ENCODE data around the gene ERBB4.

The ERBB4 gene

GRCh38 chr2:212001325-212001724, 537.3 kb downstream of the ERBB4 start:
- H3K4me1 ChIP-seq, result no peaks in the 10 kb centered on the region
- H3K4me3 ChIP-seq, result no peak overlapping the region
- H3K9me3 ChIP-seq, result no peaks in the 10 kb centered on the region
- no peaks in the 10 kb centered on the region for H3K27me3 ChIP-seq (ENCODE audit: low read depth)
- in situ Hi-C loops (cut with MboI; ENCODE audit: low sequenced_read_pairs), result no loop called here
- H3K36me3 ChIP-seq (replicated peaks), result no peaks in the 10 kb centered on the region
- peak in 1 of 2 experiments; percentile 19 for DNase-seq (ENCODE audit: low spot score in 2 of 2)

GRCh38 chr2:211996857-211997256, 541.7 kb downstream of the ERBB4 start:
- H3K9me3 ChIP-seq, result no peaks in the 10 kb centered on the region
- no peaks in the 10 kb centered on the region for H3K4me1 ChIP-seq
- in situ Hi-C loops (cut with MboI; ENCODE audit: low sequenced_read_pairs), result no loop called here
- no peaks in the 10 kb centered on the region for H3K36me3 ChIP-seq (replicated peaks)
- no peaks in the 10 kb centered on the region for H3K27me3 ChIP-seq (ENCODE audit: low read depth)
- DNase-seq (ENCODE audit: low spot score in 2 of 2), result no peak
- no peak overlapping the region for H3K4me3 ChIP-seq

- no peak overlapping the region for H3K4me3 ChIP-seq
- in situ Hi-C loops (cut with MboI; ENCODE audit: low sequenced_read_pairs), result no loop called here
- no peak for DNase-seq (ENCODE audit: low spot score in 2 of 2)
- no peaks in the 10 kb centered on the region for H3K27me3 ChIP-seq (ENCODE audit: low read depth)
- no peaks in the 10 kb centered on the region for H3K9me3 ChIP-seq
- no peaks in the 10 kb centered on the region for H3K4me1 ChIP-seq
- no peaks in the 10 kb centered on the region for H3K36me3 ChIP-seq (replicated peaks)
Measured at GRCh38 chr2:211994806-211995205, 543.8 kb downstream of the ERBB4 start.

- Histone ChIP-seq H3K36me3 (replicated peaks) (no peaks in the 10 kb centered on the region), H3K9me3 (no peaks in the 10 kb centered on the region), H3K27me3 (ENCODE audit: low read depth) (no peaks in the 10 kb centered on the region), H3K4me3 (no peak overlapping the region), H3K4me1 (peaks cover 9% of the 10 kb centered on the region; the same call in 1 of the 2 replicates)
- no peak for DNase-seq (ENCODE audit: low spot score in 2 of 2)
- in situ Hi-C loops (cut with MboI; ENCODE audit: low sequenced_read_pairs), result no loop called here
Measured at GRCh38 chr2:211990335-211990734, 548.3 kb downstream of the ERBB4 start.

GRCh38 chr2:211986313-211986712, 552.3 kb downstream of the ERBB4 start:
- no peaks in the 10 kb centered on the region for H3K27me3 ChIP-seq (ENCODE audit: low read depth)
- in situ Hi-C loops (cut with MboI; ENCODE audit: low sequenced_read_pairs), result no loop called here
- no peaks in the 10 kb centered on the region for H3K9me3 ChIP-seq
- no peaks in the 10 kb centered on the region for H3K36me3 ChIP-seq (replicated peaks)
- peaks cover 9% of the 10 kb centered on the region; the same call in 1 of the 2 replicates for H3K4me1 ChIP-seq
- no peak overlapping the region for H3K4me3 ChIP-seq
- DNase-seq (ENCODE audit: low spot score in 2 of 2), result no peak

GRCh38 chr2:211985393-211985792, 553.2 kb downstream of the ERBB4 start:
- H3K9me3 ChIP-seq, result no peaks in the 10 kb centered on the region
- peaks cover 9% of the 10 kb centered on the region; the same call in 1 of the 2 replicates for H3K4me1 ChIP-seq
- H3K4me3 ChIP-seq, result no peak overlapping the region
- no peaks in the 10 kb centered on the region for H3K27me3 ChIP-seq (ENCODE audit: low read depth)
- in situ Hi-C loops (cut with MboI; ENCODE audit: low sequenced_read_pairs), result no loop called here
- DNase-seq (ENCODE audit: low spot score in 2 of 2), result no peak
- H3K36me3 ChIP-seq (replicated peaks), result no peaks in the 10 kb centered on the region

GRCh38 chr2:211982162-211982561, 556.4 kb downstream of the ERBB4 start:
- in situ Hi-C loops (cut with MboI; ENCODE audit: low sequenced_read_pairs), result no loop called here
- no peak for DNase-seq (ENCODE audit: low spot score in 2 of 2)

GRCh38 chr2:211981451-211981850, 557.2 kb downstream of the ERBB4 start:
- H3K27me3 ChIP-seq (ENCODE audit: low read depth), result no peaks in the 10 kb centered on the region
- no peak overlapping the region for H3K4me3 ChIP-seq
- H3K9me3 ChIP-seq, result no peaks in the 10 kb centered on the region
- DNase-seq (ENCODE audit: low spot score in 2 of 2), result no peak
- no peaks in the 10 kb centered on the region for H3K4me1 ChIP-seq
- in situ Hi-C loops (cut with MboI; ENCODE audit: low sequenced_read_pairs), result no loop called here
- H3K36me3 ChIP-seq (replicated peaks), result no peaks in the 10 kb centered on the region

More at GRCh38 chr2:211982162-211982561, 556.4 kb downstream of the ERBB4 start:
- H3K4me3 ChIP-seq, result no peak overlapping the region
- H3K9me3 ChIP-seq, result no peaks in the 10 kb centered on the region
- H3K27me3 ChIP-seq (ENCODE audit: low read depth), result no peaks in the 10 kb centered on the region
- no peaks in the 10 kb centered on the region for H3K4me1 ChIP-seq
- H3K36me3 ChIP-seq (replicated peaks), result no peaks in the 10 kb centered on the region

- no peak for DNase-seq (ENCODE audit: low spot score in 2 of 2)
- in situ Hi-C loops (cut with MboI; ENCODE audit: low sequenced_read_pairs), result no loop called here
- Histone ChIP-seq H3K36me3 (replicated peaks) (no peaks in the 10 kb centered on the region), H3K27me3 (ENCODE audit: low read depth) (no peaks in the 10 kb centered on the region), H3K4me3 (no peak overlapping the region), H3K9me3 (no peaks in the 10 kb centered on the region), H3K4me1 (no peaks in the 10 kb centered on the region)
Measured at GRCh38 chr2:211976076-211976475, 562.5 kb downstream of the ERBB4 start.

GRCh38 chr2:211967234-211967633, 571.4 kb downstream of the ERBB4 start:
- no peak for DNase-seq (ENCODE audit: low spot score in 2 of 2)
- Histone ChIP-seq H3K4me3 (no peak overlapping the region), H3K4me1 (no peaks in the 10 kb centered on the region; the same call in 1 of the 2 replicates), H3K9me3 (no peaks in the 10 kb centered on the region), H3K27me3 (ENCODE audit: low read depth) (no peaks in the 10 kb centered on the region; the same call in 1 of the 2 replicates), H3K36me3 (replicated peaks) (no peaks in the 10 kb centered on the region)
- in situ Hi-C loops (cut with MboI; ENCODE audit: low sequenced_read_pairs), result no loop called here

- Histone ChIP-seq H3K4me3 (no peak overlapping the region), H3K9me3 (no peaks in the 10 kb centered on the region), H3K36me3 (replicated peaks) (no peaks in the 10 kb centered on the region), H3K27me3 (ENCODE audit: low read depth) (no peaks in the 10 kb centered on the region; the same call in 1 of the 2 replicates), H3K4me1 (no peaks in the 10 kb centered on the region; the same call in 1 of the 2 replicates)
- in situ Hi-C loops (cut with MboI; ENCODE audit: low sequenced_read_pairs), result no loop called here
- DNase-seq (ENCODE audit: low spot score in 2 of 2), result no peak
Measured at GRCh38 chr2:211963969-211964368, 574.6 kb downstream of the ERBB4 start.

GRCh38 chr2:211957799-211958198, 580.8 kb downstream of the ERBB4 start:
- Histone ChIP-seq H3K4me1 (no peaks in the 10 kb centered on the region), H3K27me3 (ENCODE audit: low read depth) (no peaks in the 10 kb centered on the region), H3K4me3 (no peak overlapping the region), H3K9me3 (no peaks in the 10 kb centered on the region), H3K36me3 (replicated peaks) (no peaks in the 10 kb centered on the region)
- no peak for DNase-seq (ENCODE audit: low spot score in 2 of 2)
- in situ Hi-C loops (cut with MboI; ENCODE audit: low sequenced_read_pairs), result no loop called here

- no peak for DNase-seq (ENCODE audit: low spot score in 2 of 2)
- in situ Hi-C loops (cut with MboI; ENCODE audit: low sequenced_read_pairs), result no loop called here
- Histone ChIP-seq H3K36me3 (replicated peaks) (no peaks in the 10 kb centered on the region), H3K4me3 (no peak overlapping the region), H3K27me3 (ENCODE audit: low read depth) (no peaks in the 10 kb centered on the region), H3K4me1 (no peaks in the 10 kb centered on the region), H3K9me3 (no peaks in the 10 kb centered on the region)
Measured at GRCh38 chr2:211955648-211956047, 583.0 kb downstream of the ERBB4 start.

- in situ Hi-C loops (cut with MboI; ENCODE audit: low sequenced_read_pairs), result no loop called here
- DNase-seq (ENCODE audit: low spot score in 2 of 2), result no peak
Measured at GRCh38 chr2:211948932-211949331, 589.7 kb downstream of the ERBB4 start.

GRCh38 chr2:211946960-211947359, 591.6 kb downstream of the ERBB4 start:
- H3K4me3 ChIP-seq, result no peak overlapping the region
- in situ Hi-C loops (cut with MboI; ENCODE audit: low sequenced_read_pairs), result no loop called here

More at GRCh38 chr2:211948932-211949331, 589.7 kb downstream of the ERBB4 start:
- no peaks in the 10 kb centered on the region for H3K36me3 ChIP-seq (replicated peaks)
- no peaks in the 10 kb centered on the region for H3K27me3 ChIP-seq (ENCODE audit: low read depth)
- no peaks in the 10 kb centered on the region for H3K9me3 ChIP-seq
- H3K4me3 ChIP-seq, result no peak overlapping the region
- H3K4me1 ChIP-seq, result no peaks in the 10 kb centered on the region

More at GRCh38 chr2:211946960-211947359, 591.6 kb downstream of the ERBB4 start:
- DNase-seq (ENCODE audit: low spot score in 2 of 2), result no peak
- Histone ChIP-seq H3K27me3 (ENCODE audit: low read depth) (no peaks in the 10 kb centered on the region), H3K9me3 (no peaks in the 10 kb centered on the region), H3K36me3 (replicated peaks) (no peaks in the 10 kb centered on the region), H3K4me1 (no peaks in the 10 kb centered on the region)

All from HAP-1 (cell line).